ENCODE data around the gene ABL2.

ABL2 gene

DNA sequence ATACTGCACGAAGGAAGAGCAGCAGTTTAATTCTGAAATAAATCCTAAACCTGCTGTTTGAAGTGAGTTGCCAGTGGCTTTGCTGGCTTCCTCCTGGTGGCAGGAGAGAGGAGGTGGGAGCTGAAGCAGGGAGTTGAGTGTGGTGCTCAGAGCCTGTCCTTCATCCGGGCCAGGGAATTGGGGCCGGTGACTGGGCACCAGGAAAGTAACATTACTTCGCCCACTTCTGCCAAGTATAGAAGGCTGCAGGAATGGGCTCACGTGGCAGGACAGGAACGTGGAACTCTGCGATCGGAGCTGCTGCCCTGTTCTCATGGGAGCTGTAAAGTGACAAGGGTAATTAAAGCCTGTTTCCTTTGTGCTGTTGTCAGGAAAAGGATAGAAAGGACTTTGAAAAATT is 139.0 kb downstream of the ABL2 start:
- H3K4me3 ChIP-seq (ENCODE audit: low read length) = no peak overlapping the region
- H3K36me3 ChIP-seq (ENCODE audit: control insufficient read depth, low read length) = peaks cover 93% of the 10 kb centered on the region
- H3K79me2 ChIP-seq (ENCODE audit: control insufficient read depth, low read length) = peaks cover 58% of the 10 kb centered on the region
- H4K20me1 ChIP-seq (ENCODE audit: control insufficient read depth, insufficient read depth, low read depth, low read length) = peaks cover 18% of the 10 kb centered on the region; the same call in 1 of the 2 replicates
- no peaks in the 10 kb centered on the region for H3K27me3 ChIP-seq (ENCODE audit: control insufficient read depth, low read length)
- no peaks in the 10 kb centered on the region for H3K9me2 ChIP-seq (replicated peaks; ENCODE audit: control insufficient read depth, low read length)
- H3F3A ChIP-seq (ENCODE audit: control insufficient read depth, insufficient read depth) = peaks cover 5% of the 10 kb centered on the region
- H3K4me1 ChIP-seq (ENCODE audit: control insufficient read depth, low read length) = peaks cover 40% of the 10 kb centered on the region
- TF ChIP-seq, protein P1, sequence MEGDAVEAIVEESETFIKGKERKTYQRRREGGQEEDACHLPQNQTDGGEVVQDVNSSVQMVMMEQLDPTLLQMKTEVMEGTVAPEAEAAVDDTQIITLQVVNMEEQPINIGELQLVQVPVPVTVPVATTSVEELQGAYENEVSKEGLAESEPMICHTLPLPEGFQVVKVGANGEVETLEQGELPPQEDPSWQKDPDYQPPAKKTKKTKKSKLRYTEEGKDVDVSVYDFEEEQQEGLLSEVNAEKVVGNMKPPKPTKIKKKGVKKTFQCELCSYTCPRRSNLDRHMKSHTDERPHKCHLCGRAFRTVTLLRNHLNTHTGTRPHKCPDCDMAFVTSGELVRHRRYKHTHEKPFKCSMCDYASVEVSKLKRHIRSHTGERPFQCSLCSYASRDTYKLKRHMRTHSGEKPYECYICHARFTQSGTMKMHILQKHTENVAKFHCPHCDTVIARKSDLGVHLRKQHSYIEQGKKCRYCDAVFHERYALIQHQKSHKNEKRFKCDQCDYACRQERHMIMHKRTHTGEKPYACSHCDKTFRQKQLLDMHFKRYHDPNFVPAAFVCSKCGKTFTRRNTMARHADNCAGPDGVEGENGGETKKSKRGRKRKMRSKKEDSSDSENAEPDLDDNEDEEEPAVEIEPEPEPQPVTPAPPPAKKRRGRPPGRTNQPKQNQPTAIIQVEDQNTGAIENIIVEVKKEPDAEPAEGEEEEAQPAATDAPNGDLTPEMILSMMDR (IDR thresholded peaks at IDR 0.05; ENCODE audit: low read depth, low read length, poor library complexity, severe bottlenecking) = no peak
- no peak for TF ChIP-seq EZH2phosphoT487 (IDR thresholded peaks at IDR 0.05; ENCODE audit: borderline replicate concordance, low read length)
- H3K9me3 ChIP-seq (ENCODE audit: control insufficient read depth, insufficient read depth, low read length) = no peaks in the 10 kb centered on the region
- no peak overlapping the region for H3K27ac ChIP-seq (ENCODE audit: low read depth, low read length)
- H3K4me2 ChIP-seq (ENCODE audit: low read length) = no peak overlapping the region

DNA sequence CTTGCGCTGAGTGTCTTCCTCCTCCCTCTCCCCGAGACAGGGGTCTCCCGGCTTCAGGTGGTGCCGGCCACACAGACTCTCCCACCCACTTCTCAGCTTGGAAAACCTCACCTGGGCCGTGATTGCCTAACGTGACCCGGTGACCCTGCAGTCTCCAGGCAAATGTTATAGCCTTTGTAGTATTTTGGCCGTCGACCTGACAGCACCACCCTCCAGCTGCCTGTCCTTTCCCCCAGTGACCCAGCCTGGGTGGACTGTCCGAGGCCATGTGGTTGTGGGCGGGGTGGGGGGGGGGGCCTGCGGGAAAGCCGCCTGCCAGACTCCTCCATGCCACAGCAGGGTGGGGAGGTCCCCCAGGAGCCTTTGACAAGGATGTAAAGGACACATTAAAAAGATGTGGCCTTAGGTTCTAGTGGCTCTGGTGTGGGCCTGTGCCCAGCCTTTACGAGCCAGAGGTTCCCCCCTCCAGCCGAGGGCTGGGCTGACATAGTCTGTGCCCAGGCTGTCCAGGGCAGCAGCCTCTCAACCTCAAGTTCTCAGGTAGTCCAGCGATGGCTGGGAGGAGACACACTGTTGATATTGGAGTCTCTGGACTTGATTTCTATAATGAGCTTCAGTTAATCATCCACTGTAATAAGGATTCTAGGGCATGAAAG is 139.5 kb downstream of the ABL2 start:
- Histone ChIP-seq H3K79me2 (ENCODE audit: control insufficient read depth, low read length) (peaks cover 64% of the 10 kb centered on the region), H3K36me3 (ENCODE audit: control insufficient read depth, low read length) (peaks cover 93% of the 10 kb centered on the region), H3K4me2 (ENCODE audit: low read length) (no peak overlapping the region; the same call in 1 of the 2 replicates), H4K20me1 (ENCODE audit: control insufficient read depth, insufficient read depth, low read depth, low read length) (peaks cover 18% of the 10 kb centered on the region; the same call in 1 of the 2 replicates), H3K9me3 (ENCODE audit: control insufficient read depth, insufficient read depth, low read length) (no peaks in the 10 kb centered on the region), H3K27me3 (ENCODE audit: control insufficient read depth, low read length) (no peaks in the 10 kb centered on the region), H3K4me3 (ENCODE audit: low read length) (no peak overlapping the region), H3K4me1 (ENCODE audit: control insufficient read depth, low read length) (peaks cover 46% of the 10 kb centered on the region), H3F3A (ENCODE audit: control insufficient read depth, insufficient read depth) (peaks cover 4% of the 10 kb centered on the region; the same call in 1 of the 2 replicates), H3K9me2 (replicated peaks; ENCODE audit: control insufficient read depth, low read length) (no peaks in the 10 kb centered on the region), H3K27ac (ENCODE audit: low read depth, low read length) (no peak overlapping the region)
- no peak for TF ChIP-seq EZH2phosphoT487 (IDR thresholded peaks at IDR 0.05; ENCODE audit: borderline replicate concordance, low read length)
- TF ChIP-seq, protein P1 (IDR thresholded peaks at IDR 0.05; ENCODE audit: low read depth, low read length, poor library complexity, severe bottlenecking) = no peak

DNA sequence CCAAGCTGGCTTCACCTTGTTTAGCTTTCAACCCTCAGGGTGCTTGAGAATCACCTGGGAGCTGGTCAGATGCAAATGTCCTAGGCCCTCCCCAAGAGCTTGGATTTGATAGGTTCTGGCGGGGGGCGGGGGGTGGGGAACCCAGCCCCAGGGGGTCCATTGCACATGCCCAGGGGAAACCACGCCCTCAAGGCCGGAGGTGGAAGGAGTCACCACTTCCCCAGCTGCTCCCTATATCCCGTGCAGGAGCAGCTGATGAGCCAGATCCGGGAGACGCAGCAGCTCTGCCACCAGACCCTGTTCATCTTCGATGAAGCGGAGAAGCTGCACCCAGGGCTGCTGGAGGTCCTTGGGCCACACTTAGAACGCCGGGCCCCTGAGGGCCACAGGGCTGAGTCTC is 141.8 kb downstream of the ABL2 start:
- Histone ChIP-seq H3K4me2 (ENCODE audit: low read length) (peak overlapping the region; percentile 53), H3F3A (ENCODE audit: control insufficient read depth, insufficient read depth) (peaks cover 4% of the 10 kb centered on the region), H3K9me2 (replicated peaks; ENCODE audit: control insufficient read depth, low read length) (no peaks in the 10 kb centered on the region), H3K9me3 (ENCODE audit: control insufficient read depth, insufficient read depth, low read length) (no peaks in the 10 kb centered on the region), H3K4me1 (ENCODE audit: control insufficient read depth, low read length) (peaks cover 61% of the 10 kb centered on the region), H3K27me3 (ENCODE audit: control insufficient read depth, low read length) (no peaks in the 10 kb centered on the region), H3K27ac (ENCODE audit: low read depth, low read length) (peak overlapping the region; percentile 64), H3K36me3 (ENCODE audit: control insufficient read depth, low read length) (peaks cover 87% of the 10 kb centered on the region), H4K20me1 (ENCODE audit: control insufficient read depth, insufficient read depth, low read depth, low read length) (peaks cover 14% of the 10 kb centered on the region; the same call in 1 of the 2 replicates), H3K79me2 (ENCODE audit: control insufficient read depth, low read length) (peaks cover 87% of the 10 kb centered on the region), H3K4me3 (ENCODE audit: low read length) (peak overlapping the region; percentile 22)
- TF ChIP-seq, protein P1 (IDR thresholded peaks at IDR 0.05; ENCODE audit: low read depth, low read length, poor library complexity, severe bottlenecking) = no peak
- TF ChIP-seq EZH2phosphoT487 (IDR thresholded peaks at IDR 0.05; ENCODE audit: borderline replicate concordance, low read length) = no peak
